Right ventricle myocardium inferior (tissue), 1 donor: ENCODE data around the gene ALDH1A3. TPM values are rescaled to one million over a fixed set of nuclear protein-coding genes. Genes with fewer than 3 reads are reported as not detected.

Source experiments
- ATAC-seq: fragments of 200-7000 bp; cut with Tn5 transposase; one replicate; pipeline ENCODE4 v1.9.1; 2020; ENCODE audit warnings: mild to moderate bottlenecking, moderate library complexity
- DNase-seq: peaks from one replicate; pipeline ENCODE4 v3.0.0; 2021; ENCODE audit errors: missing footprints
- intact Hi-C: fragments of 100-400 bp; cut with DNase I; formaldehyde crosslinking; loops from one replicate; pipeline ENCODE4 v1.11.0; 2022
- total RNA-seq: library from RNA; stranded (reverse); fragmentation: NEBNext Ultra II Directional; extraction: Animal tissue kit (Norgen Biotek cat#: 25700); gene quantifications from one replicate; pipeline ENCODE4 v1.2.1, GENCODE V29; 2021
- donor health status: DM: no; HTN: yes; CAD: no; lungs with severe emphysema.

ALDH1A3 gene
- total RNA-seq, 1 donor from 2014 or later: 3.7 TPM

- intact Hi-C loops: no loop called here
- DNase-seq: no peak
- no peak for ATAC-seq
Measured at GRCh38 chr15:100932676-100933348, 53.2 kb downstream of the ALDH1A3 start.

DNA sequence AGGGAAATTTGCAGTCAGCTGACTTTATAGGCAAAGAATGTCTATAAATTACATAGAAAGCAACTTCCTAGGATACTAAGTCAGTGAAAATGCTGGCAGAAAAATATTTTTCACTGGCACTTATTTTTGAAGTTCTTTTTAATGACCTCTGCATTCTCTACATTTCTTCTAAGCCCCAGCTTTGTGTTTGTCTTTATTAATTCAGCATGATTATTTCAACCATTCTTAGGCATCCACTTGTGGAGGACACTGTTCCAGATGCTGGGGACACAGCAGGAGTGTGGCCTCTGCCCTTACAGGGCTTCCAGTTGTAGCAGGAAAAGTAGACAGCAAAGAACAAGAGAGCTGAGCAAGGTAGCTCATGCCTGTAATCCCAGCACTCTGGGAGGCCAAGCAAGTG lies 54.5 kb downstream of the ALDH1A3 start:
- DNase-seq (no peak), ATAC-seq (no peak)
- intact Hi-C loops: no loop called here

GRCh38 chr15:100934726-100935125 lies 55.1 kb downstream of the ALDH1A3 start:
- ATAC-seq: no peak
- intact Hi-C loops: no loop called here
- no peak for DNase-seq

- intact Hi-C loops: no loop called here
- no peak for ATAC-seq
- DNase-seq: no peak
Measured at GRCh38 chr15:100937171-100937570, 57.5 kb downstream of the ALDH1A3 start.

GRCh38 chr15:100939791-100940190 lies 60.2 kb downstream of the ALDH1A3 start:
- ATAC-seq (no peak), DNase-seq (no peak)
- intact Hi-C loops: no loop called here

- intact Hi-C loops: no loop called here
- DNase-seq (no peak), ATAC-seq (no peak)
Measured at GRCh38 chr15:100940767-100941379, 61.2 kb downstream of the ALDH1A3 start.

DNA sequence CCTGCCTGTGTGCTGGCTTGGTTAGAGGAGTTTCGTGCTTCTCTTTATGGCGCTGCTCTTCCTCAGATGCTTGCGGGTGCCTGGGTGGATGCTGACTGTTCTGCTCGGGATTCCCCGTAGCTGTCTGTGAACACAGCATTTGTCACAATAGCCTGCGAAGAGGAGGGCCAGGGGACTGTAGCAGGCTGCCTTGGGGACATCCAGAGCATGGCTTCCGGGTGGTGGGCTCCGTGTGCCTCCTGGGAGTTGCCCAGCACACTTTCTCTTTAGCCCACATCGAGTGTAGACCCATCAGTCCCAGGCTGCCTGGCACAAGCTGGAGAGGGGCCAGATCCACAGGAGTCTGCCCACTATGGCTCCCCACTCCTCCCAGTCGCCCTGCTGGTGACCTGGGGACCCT lies 61.9 kb downstream of the ALDH1A3 start:
- intact Hi-C loops: no loop called here
- DNase-seq: no peak
- ATAC-seq: no peak

DNA sequence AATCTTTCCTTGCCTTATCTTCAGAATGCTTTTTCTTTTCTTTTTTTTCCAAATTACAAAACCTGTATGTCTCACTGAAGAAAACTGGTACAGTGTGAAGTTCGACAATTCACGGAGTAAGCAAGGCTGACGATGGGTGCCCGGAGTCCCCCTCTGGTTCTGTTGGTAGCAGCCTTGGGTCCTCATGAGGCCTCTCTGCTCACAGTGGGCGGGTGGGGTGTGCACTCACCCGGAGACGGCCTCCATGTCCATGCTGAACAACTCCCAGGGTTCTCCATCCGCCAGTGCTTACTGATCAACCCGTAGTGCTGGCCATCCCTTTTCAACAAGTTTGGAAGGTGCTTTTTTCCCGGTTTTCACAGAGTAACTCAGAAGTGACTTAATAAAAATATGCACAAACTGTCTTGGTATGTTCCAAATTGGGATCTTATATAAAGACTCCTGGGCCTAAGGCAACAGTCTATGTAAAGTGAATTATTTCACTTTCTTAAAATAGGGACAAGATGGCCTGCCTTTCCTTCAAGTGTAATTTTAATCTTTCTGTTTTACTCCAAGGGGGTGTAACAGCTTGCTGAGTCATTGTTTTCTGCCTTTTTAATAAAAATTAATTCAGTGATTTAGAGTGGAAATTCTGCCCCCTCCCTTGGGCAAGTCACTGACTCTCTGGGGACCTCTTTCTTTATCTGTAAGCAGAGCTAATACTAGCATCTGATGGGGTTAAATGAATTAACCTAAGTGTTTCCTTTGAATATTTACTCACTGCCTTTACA lies 63.2 kb downstream of the ALDH1A3 start:
- no peak for ATAC-seq
- DNase-seq: no peak
- intact Hi-C loops: no loop called here

DNA sequence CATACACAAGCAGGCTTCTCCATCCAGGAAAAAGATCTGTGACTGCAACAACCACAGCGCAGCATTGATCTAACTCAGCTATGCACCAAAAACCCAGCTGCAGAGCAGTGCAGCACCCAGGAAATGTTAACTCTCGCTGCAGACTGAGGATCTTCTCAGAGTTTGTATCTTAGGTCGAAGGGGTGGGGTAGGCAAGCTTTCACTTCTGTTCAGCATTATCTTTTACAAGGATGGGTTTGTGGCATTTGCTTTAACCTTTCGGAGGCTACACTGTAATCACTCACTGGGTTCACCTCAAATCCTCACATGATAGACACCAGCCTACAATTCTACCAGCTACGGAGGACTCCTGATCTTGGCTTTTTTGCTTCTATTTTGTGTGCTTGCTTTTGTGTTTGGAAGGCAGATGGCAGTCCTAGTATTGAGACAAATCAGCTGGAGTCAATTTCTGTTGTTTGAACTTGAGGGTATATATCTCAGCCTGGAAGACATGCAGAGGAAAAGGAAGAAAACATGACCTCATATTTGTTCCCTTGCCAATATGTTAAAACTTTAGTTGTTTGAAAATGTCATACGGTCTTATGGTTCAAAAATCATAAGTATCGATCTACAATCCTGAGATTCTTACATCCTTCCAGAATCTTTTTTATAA lies 64.7 kb downstream of the ALDH1A3 start:
- ATAC-seq (no peak), DNase-seq (no peak)
- intact Hi-C loops: no loop called here

- ATAC-seq (no peak), DNase-seq (no peak)
- intact Hi-C loops: no loop called here
Measured at GRCh38 chr15:100944986-100945385, 65.4 kb downstream of the ALDH1A3 start.

GRCh38 chr15:100947760-100948429 lies 68.3 kb downstream of the ALDH1A3 start:
- intact Hi-C loops: no loop called here
- DNase-seq: no peak
- no peak for ATAC-seq

- intact Hi-C loops: no loop called here
- ATAC-seq (no peak), DNase-seq (no peak)
Measured at GRCh38 chr15:100948430-100948762, 68.8 kb downstream of the ALDH1A3 start.

DNA sequence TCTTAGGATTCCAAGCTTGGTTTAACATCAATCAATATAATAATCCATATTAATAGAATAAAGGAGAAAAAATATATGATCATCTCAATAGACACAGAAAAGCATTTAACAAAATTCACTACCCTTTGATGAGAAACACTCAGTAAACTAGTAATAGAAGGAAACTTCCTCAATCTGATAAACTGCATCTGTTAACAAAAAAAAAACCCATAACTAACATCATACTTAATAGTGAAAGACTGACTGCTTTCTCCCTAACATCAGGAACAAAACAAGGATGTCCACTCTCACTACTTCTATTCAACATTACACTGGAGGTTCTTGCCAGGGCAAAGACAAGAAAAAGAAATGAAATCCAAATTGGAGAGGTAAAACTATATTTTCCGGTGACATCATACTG lies 70.1 kb downstream of the ALDH1A3 start:
- ATAC-seq (no peak), DNase-seq (no peak)
- intact Hi-C loops: no loop called here

GRCh38 chr15:100951965-100952364 lies 72.3 kb downstream of the ALDH1A3 start:
- intact Hi-C loops: no loop called here
- ATAC-seq (no peak), DNase-seq (no peak)

GRCh38 chr15:100952566-100952965 lies 72.9 kb downstream of the ALDH1A3 start:
- ATAC-seq (no peak), DNase-seq (no peak)
- intact Hi-C loops: no loop called here

- intact Hi-C loops: no loop called here
- DNase-seq (no peak), ATAC-seq (no peak)
Measured at GRCh38 chr15:100958326-100959065, 78.9 kb downstream of the ALDH1A3 start.

DNA sequence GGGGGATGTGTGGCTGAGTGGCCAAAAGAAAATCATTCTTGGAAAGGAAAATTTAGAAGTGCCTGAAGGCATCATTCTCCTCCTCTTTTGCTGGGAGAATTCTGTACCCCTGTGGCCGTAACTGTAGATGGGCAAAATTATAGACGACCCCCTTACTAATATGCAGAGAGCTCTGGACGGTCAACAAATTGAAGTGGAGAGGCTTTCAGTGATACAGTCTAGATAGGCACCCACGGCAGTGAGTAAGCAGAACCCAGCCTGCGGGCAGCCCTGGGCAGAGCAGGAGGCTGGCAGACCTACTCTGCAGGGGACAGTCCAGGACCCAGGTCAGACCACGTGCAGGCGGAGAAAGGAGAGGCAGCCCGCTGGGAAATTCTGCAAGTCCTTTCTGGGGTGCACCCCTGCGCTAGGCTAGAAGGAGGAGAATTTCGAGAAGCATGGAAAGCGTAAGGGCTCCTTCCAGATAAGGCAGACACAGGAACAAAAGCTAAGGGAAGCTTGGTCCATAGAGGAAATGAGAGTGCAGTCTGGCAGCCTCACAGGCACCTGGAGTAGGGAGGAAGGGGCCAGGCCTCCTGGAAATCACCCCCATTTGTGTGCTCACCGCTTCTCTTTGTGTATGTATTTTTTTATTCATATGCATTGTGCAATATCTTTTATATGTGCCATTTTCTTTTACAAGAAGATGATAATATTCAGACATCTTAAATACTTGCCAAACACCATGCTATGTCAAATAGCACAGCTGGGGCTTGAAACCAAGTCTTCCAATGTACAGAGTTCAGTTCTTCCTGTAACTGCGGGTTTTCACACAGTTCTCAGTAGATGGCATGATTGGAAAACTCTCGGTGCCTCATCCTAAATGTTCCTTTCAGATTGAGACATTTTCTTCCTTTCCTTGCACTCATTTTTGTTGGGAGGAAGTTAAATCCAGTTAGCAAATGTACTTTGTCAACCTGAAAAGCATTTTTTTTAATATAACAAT lies 79.7 kb downstream of the ALDH1A3 start:
- ATAC-seq: no peak
- intact Hi-C loops: no loop called here
- DNase-seq: no peak
